Small intestine (tissue), 7 donors: ENCODE results near the gene CCDC88C. TPM values are rescaled to one million over a fixed set of nuclear protein-coding genes. Genes with fewer than 3 reads are reported as not detected.
A peak's percentile ranks its signal among the peaks of the same experiment; 100 is the strongest.

Experiments
- DNase-seq, 2 donors: peaks; one replicate each; pipeline versions ENCODE4 v3.0.0 to v3.0.0-alpha.2; 2013
- FAIRE-seq: peaks from 2 replicates; lab custom pipeline; 2012; peaks lifted over from hg19 to GRCh38; lab: Jason Lieb, UNC
- H3K27ac ChIP-seq, 3 donors: one replicate each; pipeline ENCODE4 v1.5.1; 2013; ENCODE audit warnings: low read length in 2 of 3, mild to moderate bottlenecking in 2 of 3, control low read depth in 1 of 3, inconsistent platforms in 1 of 3, low read depth in 1 of 3, moderate library complexity in 1 of 3
- H3K27me3 ChIP-seq, 3 donors: one replicate each; pipeline ENCODE4 v1.6.1; 2013; ENCODE audit warnings: low read length in 3 of 3, inconsistent platforms in 1 of 3; ENCODE audit not compliant: control insufficient read depth in 3 of 3, insufficient read depth in 3 of 3
- H3K36me3 ChIP-seq, 3 donors: one replicate each; pipeline ENCODE4 v1.6.1; 2013; ENCODE audit warnings: low read length in 3 of 3, inconsistent platforms in 1 of 3, low read depth in 1 of 3, mild to moderate bottlenecking in 1 of 3, moderate library complexity in 1 of 3; ENCODE audit not compliant: control insufficient read depth in 3 of 3, insufficient read depth in 2 of 3
- H3K4me1 ChIP-seq, 3 donors: one replicate each; pipeline ENCODE4 v1.6.1; 2013; ENCODE audit warnings: low read length in 2 of 3, inconsistent platforms in 1 of 3, low read depth in 1 of 3, mild to moderate bottlenecking in 1 of 3, moderate library complexity in 1 of 3; ENCODE audit not compliant: control insufficient read depth in 3 of 3, insufficient read depth in 2 of 3
- H3K4me3 ChIP-seq, 3 donors: one replicate each; pipeline ENCODE4 v1.5.1; 2013; ENCODE audit warnings: low read length in 3 of 3, control low read depth in 1 of 3, inconsistent platforms in 1 of 3, low read depth in 1 of 3, mild to moderate bottlenecking in 1 of 3, moderate library complexity in 1 of 3
- H3K9me3 ChIP-seq, 2 donors: one replicate each; pipeline ENCODE4 v1.6.1; 2013; ENCODE audit warnings: low read depth in 1 of 2, low read length in 1 of 2; ENCODE audit not compliant: control insufficient read depth in 2 of 2, insufficient read depth in 1 of 2
- WGBS, 3 donors: extraction: QIAGEN DNeasy Blood & Tissue Kit; methylation state at CpG; one replicate each; pipeline ENCODE4 v1.1.7; 2013; 5-methylcytosine and 5-hydroxymethylcytosine counted together
- polyA plus RNA-seq, 4 donors: library from polyadenylated mRNA; stranded (reverse) in 3 of 4; unstranded in 1 of 4; fragments of 200-250 nt in 3 of 4; fragments of 120-200 nt in 1 of 4; gene quantifications; one replicate each; pipeline versions ENCODE4 v1.2.1 to v1.2.3, GENCODE V29; 2013
- donor health status: healthy with polysubstance abuse.
- donor health status: control.
- donor health status: control.
- donor health status: Bipolar disorder and iron deficiency.
- donor health status: healthy.

Gene CCDC88C
- polyA plus RNA-seq, 4 donors, result 13.2 to 25.9 (median 18.3) TPM

- FAIRE-seq (no peak), DNase-seq (no peak)
- H3K9me3 ChIP-seq, result no peaks in the 10 kb centered on the region
- no peaks in the 10 kb centered on the region for H3K27me3 ChIP-seq
- H3K27ac ChIP-seq, result no peak overlapping the region
- H3K4me3 ChIP-seq, result no peak overlapping the region
- peaks cover 0 to 18% (median 6%) of the 10 kb centered on the region in 3 donors for H3K4me1 ChIP-seq
- H3K36me3 ChIP-seq, result peaks cover 7 to 83% (median 9%) of the 10 kb centered on the region in 3 donors
- WGBS, 3 donors, result 65 to 75% (median 74%) methylated on average over 17 of the region's 17 CpGs
These were observed 84.5 kb downstream of the CCDC88C start for GRCh38 chr14:91332986-91333649.

GRCh38 chr14:91332171-91332985, 85.2 kb downstream of the CCDC88C start:
- FAIRE-seq, result no peak
- H3K27ac ChIP-seq, result no peak overlapping the region
- 34 to 57% (median 54%) methylated on average over 19 of the region's 19 CpGs for WGBS, 3 donors

GRCh38 chr14:91331721-91332120, 85.9 kb downstream of the CCDC88C start:
- Histone ChIP-seq H3K9me3 (no peaks in the 10 kb centered on the region), H3K27me3 (no peaks in the 10 kb centered on the region), H3K4me3 (no peak overlapping the region), H3K4me1 (peaks cover 0 to 18% (median 6%) of the 10 kb centered on the region in 3 donors), H3K27ac (no peak overlapping the region), H3K36me3 (peaks cover 2 to 83% (median 4%) of the 10 kb centered on the region in 3 donors)
- FAIRE-seq (no peak), DNase-seq (peak in 1 of 2 donors; percentile 82)
- 28 to 60% (median 30%) methylated on average over 3 of the region's 3 CpGs for WGBS, 3 donors

More at GRCh38 chr14:91332171-91332985, 85.2 kb downstream of the CCDC88C start:
- no peaks in the 10 kb centered on the region for H3K27me3 ChIP-seq
- H3K4me1 ChIP-seq, result peaks cover 0 to 18% (median 6%) of the 10 kb centered on the region in 3 donors
- H3K4me3 ChIP-seq, result no peak overlapping the region
- H3K9me3 ChIP-seq, result no peaks in the 10 kb centered on the region
- H3K36me3 ChIP-seq, result peaks cover 2 to 83% (median 4%) of the 10 kb centered on the region in 3 donors
- peak; percentile 65 to 87 for DNase-seq

- H3K4me1 ChIP-seq, result peaks cover 0 to 18% (median 6%) of the 10 kb centered on the region in 3 donors
- WGBS, 3 donors, result 69 to 77% (median 75%) methylated on average over 8 of the region's 8 CpGs
- no peak overlapping the region for H3K4me3 ChIP-seq
- FAIRE-seq, result no peak
- H3K9me3 ChIP-seq, result no peaks in the 10 kb centered on the region
- H3K27ac ChIP-seq, result peak overlapping the region in 1 of 3 donors; percentile 12
- no peak for DNase-seq
- no peaks in the 10 kb centered on the region for H3K27me3 ChIP-seq
- H3K36me3 ChIP-seq, result peaks cover 2 to 79% (median 4%) of the 10 kb centered on the region in 3 donors
These were observed 86.8 kb downstream of the CCDC88C start for GRCh38 chr14:91330856-91331255.

- FAIRE-seq (no peak), DNase-seq (no peak)
- no peaks in the 10 kb centered on the region for H3K27me3 ChIP-seq
- no peak overlapping the region for H3K4me3 ChIP-seq
- WGBS, 3 donors, result 81 to 95% (median 89%) methylated on average over 14 of the region's 14 CpGs
- no peak overlapping the region for H3K27ac ChIP-seq
- peaks cover 0 to 79% (median 6%) of the 10 kb centered on the region in 3 donors for H3K36me3 ChIP-seq
- peaks cover 0 to 18% (median 8%) of the 10 kb centered on the region in 3 donors for H3K4me1 ChIP-seq
- no peaks in the 10 kb centered on the region for H3K9me3 ChIP-seq
These were observed 87.4 kb downstream of the CCDC88C start for GRCh38 chr14:91330096-91330696.

GRCh38 chr14:91329486-91330014, 88.1 kb downstream of the CCDC88C start:
- Histone ChIP-seq H3K9me3 (no peaks in the 10 kb centered on the region), H3K27me3 (no peaks in the 10 kb centered on the region), H3K36me3 (peaks cover 0 to 79% (median 4%) of the 10 kb centered on the region in 3 donors), H3K27ac (no peak overlapping the region), H3K4me3 (no peak overlapping the region), H3K4me1 (peaks cover 0 to 18% (median 8%) of the 10 kb centered on the region in 3 donors)
- WGBS, 3 donors, result 33 to 51% (median 38%) methylated on average over 3 of the region's 3 CpGs
- FAIRE-seq (no peak), DNase-seq (no peak)

- DNase-seq (no peak), FAIRE-seq (no peak)
- no peaks in the 10 kb centered on the region for H3K27me3 ChIP-seq
- no peak overlapping the region for H3K27ac ChIP-seq
- 87 to 93% (median 90%) methylated on average over 26 to 27 of the region's 27 CpGs for WGBS, 3 donors
- H3K36me3 ChIP-seq, result peaks cover 0 to 82% (median 4%) of the 10 kb centered on the region in 3 donors
- H3K4me1 ChIP-seq, result peaks cover 0 to 27% (median 8%) of the 10 kb centered on the region in 3 donors
- H3K9me3 ChIP-seq, result no peaks in the 10 kb centered on the region
- no peak overlapping the region for H3K4me3 ChIP-seq
These were observed 89.1 kb downstream of the CCDC88C start for GRCh38 chr14:91328313-91329050.
